GM19324 (cell line): ENCODE measurements around the gene RASA3.
"Not testable (repeated sequence)": the region's sequence is repeated elsewhere in the genome, so short reads cannot be mapped to it uniquely, and the experiment has no call there.

ENCODE experiments used
- ATAC-seq: cut with Tn5 transposase; IDR thresholded peaks from one replicate; pipeline ENCODE4 v1.9.1; 2021; ENCODE audit warnings: mild to moderate bottlenecking, moderate library complexity; ENCODE audit not compliant: unreplicated experiment, low FRiP score

The RASA3 gene

DNA sequence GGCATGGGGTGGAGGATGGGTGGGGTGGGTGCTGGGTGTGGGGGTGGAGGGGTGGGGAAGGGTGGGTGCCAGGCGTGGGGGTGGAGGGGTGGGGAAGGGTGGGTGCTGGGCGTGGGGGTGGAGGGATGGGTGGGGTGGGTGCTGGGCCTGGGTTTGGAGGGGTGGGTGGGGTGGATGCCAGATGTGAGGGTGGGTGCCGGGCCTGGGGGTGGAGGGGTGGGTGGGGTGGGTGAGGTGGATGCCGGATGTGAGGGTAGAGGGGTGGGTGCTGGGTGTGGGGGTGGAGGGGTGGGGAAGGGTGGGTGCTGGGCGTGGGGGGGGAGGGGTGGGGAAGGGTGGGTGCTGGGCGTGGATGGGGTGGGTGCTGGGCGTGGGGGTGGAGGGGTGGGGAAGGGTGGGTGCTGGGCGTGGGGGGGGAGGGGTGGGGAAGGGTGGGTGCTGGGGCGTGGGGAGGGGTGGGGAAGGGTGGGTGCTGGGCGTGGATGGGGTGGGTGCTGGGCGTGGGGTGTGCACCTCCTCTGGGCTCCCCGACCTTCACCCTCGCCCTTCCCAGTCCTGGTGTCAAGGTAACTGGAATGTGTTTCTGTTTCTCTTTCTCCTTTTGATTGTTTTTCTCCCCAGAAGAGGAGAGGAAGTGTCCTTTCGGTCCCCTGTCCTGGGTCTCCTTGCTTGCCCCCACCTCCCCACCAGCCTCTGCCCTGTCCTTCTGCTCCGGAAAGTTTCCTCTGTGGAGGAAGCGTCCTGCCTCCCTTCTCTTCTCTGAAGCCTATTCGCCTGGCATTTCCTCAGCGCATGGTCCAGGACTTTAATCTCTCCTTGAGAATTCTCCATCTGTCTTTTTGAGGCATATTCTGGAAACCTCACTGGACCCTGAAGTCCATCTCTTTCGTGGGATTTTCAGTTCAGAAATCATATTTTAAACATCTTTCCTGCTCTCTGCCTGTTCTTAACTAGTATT, 23.8 kb upstream of the RASA3 start:
- no peak for ATAC-seq

DNA sequence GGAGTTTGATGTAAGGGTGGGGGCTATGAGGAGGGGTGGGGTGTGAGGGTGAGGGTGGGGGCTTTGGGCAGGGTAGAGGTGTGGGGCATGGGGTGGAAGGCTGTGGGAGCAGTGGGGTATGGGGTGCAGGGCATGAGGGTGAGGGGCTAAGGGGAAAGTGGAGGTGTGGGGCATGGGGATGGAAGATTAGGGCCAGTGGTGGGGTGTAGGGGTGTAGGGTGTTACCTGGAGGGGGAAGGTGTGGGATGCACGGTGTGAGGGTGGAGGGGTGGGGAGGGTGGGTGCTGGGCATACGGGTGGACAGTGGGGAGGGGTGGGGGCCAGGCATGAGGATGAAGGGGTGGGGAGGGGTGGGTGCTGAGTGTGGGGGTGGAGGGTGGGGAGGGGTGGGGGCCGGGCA, 22.9 kb upstream of the RASA3 start:
- ATAC-seq: no peak

DNA sequence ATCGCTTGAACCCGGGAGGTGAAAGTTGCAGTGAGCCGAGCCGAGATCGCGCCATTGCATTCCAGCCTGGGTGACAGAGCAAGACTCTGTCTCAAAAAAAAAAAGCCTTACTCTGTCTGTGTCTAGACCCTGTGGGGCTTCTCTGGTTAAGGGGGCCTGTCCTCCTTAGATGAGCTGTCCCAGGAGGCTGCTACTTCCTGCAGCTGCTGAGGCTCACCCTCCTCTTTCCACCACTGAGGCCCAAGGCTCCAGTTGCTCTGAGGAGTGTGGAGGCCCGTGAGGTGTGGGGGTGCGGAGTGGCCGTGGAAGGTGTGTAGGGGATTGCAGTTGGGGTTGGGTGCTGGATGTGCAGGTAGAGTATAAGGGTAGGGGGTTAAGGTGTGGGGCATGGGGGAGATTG, 22.1 kb upstream of the RASA3 start:
- ATAC-seq: no peak

DNA sequence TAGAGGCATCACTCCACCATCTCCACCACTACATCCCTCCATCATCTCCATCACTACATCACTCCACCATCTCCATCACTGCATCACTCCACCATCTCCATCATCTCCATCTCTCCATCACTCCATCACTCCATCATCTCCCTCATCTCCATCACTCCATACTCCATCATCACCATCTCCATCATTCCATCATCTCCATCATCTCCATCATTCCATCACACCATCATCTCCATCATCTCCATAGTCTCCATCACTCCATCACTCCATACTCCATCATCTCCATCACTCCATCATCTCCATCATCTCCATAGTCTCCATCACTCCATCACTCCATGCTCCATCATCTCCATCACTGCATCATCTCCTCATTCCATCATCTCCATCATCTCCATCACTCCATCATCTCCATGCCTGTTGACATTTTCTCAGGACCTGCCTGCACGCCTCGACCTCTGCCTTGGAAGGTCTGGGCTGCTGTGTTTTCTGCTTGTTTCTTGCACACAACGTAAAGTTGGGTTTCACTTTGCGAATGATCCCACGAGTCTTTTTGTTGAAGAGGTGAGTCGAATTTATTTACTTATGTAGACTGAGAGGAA, 21.2 kb upstream of the RASA3 start:
- no peak for ATAC-seq

DNA sequence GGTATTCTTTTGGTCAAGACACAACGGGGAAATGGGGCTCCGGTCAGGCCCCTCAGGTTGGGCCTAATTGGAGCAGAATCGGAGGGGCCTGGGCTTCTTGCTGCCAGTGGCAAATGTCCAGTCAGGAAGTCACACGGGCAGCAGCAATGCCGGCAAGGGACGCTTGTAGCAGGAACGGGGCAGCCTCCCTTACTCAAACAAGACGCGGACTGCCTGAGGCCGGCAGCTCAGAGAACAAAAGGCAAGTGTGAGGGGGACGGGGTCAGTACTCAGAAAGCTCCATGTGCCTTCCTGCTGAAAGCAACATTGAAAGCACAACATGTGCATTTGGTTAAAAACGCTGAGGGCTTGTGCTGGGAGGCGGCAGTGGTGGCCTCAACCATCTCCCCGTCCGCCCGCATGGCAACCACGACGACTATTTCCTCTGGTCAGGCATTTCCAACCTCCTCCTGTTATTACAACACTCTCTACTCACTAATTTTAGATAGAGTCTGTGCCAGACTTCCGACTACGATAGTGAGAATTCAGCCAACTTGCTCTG, 20.5 kb upstream of the RASA3 start:
- no peak for ATAC-seq

DNA sequence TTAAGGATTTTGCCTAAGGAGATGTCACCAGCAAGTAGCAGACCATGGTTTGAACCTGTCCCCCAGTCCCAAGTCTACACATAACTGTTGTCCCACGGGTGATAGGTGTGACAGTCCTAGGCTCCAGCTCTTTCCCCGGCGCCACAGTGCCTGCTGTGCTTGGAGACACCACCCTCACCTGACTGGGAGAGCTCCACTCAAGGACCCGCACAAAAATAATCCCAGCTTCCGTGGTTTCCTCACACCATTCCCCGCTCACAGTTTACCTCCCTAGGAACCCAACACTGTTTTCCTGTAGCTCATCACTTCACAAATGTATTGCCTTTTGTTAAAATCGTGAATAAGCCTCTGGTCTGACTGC, 19.8 kb upstream of the RASA3 start:
- ATAC-seq: no peak

DNA sequence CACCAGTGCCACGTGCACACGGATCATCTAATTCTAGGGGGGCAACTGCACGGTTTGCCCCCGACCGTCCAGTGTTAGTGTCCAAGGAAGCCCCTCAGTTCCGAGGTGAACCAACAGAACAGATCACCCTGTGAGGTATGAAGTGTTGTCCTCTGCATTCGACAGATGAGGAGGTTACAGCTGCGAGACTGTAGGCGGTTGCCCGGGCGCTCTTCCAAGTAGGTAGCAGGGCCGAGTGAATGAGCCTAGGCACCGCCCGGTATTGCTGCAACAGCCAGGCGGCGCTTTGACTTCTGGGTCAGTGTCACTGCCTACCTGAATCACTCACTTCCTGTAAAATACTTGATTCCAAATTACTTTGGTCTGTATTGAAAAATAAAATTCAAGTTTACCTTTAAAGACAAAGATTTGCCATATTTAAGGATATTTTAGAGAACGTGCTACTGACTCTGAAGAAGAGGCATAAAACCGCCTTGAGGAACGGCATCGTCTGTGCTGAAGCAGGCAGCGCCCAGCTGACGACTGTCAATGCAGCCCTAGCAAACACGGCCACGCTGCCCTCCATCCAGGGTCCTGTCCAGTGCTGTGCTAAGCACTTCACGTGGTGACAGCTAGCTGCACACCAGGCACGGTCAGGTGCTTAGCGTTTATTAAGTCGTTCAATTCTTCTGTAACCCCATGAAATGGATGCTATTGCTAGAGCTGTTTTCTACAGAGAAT, 19.3 kb upstream of the RASA3 start:
- ATAC-seq: no peak

DNA sequence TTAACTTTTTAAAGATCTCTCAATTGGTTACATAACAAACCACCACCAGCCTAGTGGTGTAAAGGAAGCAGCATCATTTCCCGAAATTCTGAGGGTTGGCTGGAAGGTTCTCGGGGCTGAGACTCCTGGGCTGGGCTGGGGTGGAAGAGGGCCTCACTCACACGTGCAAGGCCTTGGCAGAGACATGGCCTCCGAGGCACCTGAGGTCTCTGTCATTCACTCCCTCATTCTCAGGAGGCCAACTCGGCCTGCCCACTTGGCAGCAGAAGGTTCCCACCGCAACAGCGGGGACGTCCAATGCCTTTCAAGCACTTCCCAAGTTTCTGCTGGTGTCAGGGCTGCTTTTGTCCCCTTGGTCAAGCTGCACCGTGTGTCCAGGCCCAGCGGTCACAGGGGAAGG, 18.6 kb upstream of the RASA3 start:
- no peak for ATAC-seq

DNA sequence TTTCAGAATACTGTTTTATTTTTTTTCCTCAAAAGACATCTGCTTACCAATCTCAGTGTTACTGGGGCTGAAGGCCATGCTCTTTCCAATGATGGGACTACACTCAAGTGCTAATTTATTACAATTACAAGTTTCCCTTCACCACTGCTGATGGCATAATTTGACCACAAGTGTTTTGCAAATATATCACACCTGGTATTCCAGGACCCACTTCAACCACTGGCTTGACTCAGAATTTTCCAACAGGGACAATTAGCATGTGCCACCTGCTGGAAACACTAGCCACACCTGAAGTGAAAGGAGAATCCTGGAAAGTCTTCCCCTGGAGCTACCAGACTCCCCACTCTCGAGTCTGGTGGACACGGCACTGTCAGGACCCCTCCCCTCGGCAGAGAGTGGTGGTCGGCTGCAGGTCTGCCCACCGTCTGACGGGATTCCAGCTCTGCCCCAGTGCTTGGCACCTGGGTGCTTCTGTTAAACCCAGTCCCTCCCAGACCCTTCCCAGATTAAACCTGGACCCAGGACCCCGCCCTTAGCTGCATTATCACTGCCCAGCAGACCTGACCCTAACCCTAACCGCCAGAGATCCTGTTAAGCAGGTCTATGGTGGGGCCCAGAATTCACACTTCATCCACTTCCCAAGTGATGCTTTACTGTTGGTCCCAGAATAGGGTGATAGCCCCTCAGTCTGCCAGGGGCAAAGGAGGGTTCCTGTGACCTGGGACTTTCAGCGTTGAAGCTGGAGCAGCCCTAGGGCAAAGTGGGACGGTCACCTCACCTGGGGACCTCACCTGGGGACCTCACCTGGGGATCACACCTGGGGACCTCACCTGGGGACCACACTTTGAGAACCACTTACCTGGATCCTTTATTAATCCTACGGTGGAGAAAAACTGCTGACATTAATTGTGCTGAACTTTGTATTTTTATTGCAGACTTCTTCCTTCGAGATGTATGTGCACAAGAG, 17.6 kb upstream of the RASA3 start:
- ATAC-seq: no peak

DNA sequence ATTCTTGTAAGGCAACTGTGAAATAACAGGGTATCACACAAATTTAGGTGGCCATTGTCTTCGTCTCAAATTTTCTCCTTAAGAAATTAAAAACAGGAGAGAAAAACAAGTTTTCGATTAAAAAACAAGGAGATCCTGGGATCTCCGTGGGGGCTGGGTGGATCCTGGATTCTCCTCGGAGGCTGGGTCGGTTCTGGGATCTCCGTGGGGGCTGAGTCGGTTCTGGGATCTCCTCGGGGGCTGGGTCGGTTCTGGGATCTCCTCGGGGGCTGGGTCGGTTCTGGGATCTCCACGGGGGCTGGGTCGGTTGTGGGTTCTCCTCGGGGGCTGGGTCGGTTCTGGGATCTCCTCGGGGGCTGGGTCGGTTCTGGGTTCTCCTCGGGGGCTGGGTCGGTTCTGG, 16.5 kb upstream of the RASA3 start:
- not testable (repeated sequence) for ATAC-seq

DNA sequence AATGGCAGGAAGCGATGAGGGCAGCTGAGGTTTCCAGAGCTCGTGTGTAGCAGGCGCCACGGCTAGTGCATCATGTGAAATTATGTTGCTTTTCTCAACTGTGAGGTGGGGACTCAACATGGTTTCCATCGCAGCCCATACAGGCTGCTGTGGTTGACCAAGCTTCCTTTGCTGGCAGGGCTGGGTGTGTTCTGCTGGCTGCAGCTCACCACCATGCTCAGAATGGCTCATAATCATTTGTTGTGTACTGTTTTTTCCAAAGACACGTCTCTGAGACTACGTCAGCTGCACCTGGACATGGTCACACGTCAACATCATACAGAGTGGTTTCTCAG, 16.1 kb upstream of the RASA3 start:
- ATAC-seq: peak; percentile 79

DNA sequence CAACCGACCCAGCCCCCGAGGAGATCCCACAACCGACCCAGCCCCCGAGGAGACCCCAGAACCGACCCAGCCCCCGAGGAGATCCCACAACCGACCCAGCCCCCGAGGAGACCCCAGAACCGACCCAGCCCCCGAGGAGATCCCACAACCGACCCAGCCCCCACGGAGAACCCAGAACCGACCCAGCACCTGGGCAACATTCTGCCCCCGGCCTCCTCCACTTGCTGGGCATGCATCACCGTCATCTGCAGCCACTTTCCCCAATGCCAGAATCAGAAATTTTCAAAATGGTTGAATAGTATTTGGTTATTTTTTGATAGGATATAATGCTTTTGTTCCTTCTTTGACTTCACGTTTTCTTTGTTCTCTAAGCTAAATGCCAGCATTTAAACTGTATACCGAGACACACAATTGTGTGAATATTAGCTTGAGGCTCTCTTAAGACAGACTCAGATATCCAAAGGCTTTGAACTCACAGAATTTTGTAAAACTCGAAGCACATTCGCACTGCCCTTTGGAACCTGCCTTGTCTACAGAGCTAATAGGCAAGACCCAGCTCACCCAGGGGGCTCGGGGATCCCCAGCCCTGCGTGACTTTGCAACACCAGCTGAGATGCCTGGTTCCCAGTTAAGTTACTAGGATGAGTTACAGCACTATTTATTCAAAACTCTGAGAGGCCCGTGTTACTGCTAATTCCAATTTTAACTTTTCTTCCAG, 15.5 kb upstream of the RASA3 start:
- ATAC-seq: peak; percentile 29

DNA sequence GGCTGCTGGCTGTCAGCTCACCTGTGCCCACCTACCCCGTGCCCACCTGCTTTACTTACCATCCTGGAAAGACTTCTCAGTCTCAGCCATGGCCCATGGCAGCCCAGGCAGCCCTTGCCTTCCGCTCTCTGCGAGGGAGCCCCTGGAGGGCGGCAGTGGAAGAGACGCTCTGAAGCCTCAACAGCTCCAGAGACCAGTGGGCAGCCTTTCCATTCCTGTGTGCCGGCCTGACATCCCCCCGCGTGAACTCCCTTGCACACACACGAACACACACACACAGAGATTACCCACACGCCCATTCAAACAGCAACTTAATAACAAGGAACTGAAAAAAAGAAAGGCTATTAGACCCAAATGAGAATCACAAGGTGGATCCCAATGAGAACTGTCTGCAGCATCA, 14.2 kb upstream of the RASA3 start:
- no peak for ATAC-seq

DNA sequence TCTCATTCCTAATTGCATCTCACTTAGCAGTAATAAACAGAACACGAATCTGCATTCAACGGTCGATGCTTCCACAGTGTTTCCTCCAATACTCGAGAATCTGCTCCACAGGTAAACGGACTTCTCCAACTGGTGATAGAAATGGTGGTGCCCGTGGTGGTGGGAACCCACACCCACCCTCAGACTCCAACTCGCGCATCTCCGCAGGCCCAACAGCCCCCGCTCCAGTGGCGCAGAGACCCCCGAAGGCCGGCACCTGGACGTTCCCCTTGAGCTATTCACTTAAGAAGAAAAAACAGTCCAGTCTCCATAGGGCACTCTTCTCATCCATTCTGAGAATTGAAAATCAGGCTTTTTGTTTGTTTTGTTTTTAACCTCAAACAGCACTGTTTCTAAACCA, 13.8 kb upstream of the RASA3 start:
- no peak for ATAC-seq

DNA sequence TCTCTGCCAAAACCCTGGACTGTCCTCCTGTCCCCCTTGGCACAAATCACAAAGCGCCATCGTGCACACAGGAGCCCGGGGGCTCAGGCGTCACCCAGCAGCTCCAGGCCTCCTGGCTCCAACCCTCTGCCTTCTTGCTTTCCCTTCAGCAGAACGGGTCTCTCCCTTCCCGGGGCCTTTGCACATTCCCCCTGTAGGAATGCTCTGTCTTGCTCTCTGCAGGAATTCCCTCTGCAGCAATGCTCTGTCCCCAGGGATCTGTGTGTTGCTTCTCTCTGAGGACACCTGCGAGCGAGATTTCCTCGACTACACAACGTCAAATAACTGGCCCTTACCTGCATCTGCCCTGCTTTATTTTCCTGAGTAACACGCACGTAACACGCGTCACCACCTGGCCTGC, 13.3 kb upstream of the RASA3 start:
- ATAC-seq: no peak

DNA sequence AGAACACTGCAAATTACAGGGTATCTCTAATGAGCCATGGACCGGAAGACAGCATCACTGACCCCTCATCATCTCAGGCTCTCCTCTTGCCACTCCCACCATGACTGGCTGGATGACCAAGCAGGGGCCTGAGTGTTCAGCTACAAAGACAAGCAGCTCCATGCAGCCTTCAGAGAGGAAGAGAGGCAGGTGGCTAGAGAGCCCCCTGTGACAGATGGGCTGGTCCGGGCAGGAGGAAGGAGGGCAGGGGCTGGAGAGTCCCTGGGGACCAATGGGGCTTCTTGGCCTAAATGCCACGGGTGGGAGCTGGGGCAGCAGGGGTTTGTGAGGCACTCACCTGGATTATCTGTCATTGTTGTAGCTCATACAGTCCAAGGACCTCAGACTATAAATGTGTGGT, 12.8 kb upstream of the RASA3 start:
- ATAC-seq: no peak

DNA sequence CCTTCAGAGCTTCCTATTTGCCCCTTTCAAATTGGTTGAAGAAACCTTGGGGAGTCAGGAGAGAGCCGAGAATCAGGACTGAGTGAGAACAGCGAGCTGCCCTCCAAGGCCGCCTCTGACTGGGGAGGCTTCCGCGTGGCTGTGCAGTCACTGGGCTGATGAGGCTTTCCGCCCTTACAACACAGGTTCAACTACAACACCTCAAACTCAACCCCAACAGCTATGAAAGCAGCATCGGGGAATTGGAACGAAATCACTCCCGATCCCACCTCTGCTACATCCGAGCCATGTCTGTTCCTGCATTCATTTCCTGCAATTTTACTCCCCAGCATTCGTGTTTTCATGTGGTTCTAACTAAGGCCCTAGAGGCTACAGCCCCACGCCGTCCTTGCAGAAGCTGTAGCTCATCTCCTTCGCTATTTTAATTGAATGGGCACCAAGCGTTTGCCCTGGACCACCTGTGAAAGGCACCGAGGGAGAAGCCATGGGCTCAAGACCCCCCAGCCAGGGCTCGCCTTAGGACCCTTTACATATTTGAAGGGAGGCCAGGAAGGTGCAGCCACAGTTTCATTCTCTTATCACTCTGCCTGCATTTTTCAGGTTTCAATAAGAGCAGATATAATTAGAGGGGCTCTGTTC, 12.3 kb upstream of the RASA3 start:
- no peak for ATAC-seq

DNA sequence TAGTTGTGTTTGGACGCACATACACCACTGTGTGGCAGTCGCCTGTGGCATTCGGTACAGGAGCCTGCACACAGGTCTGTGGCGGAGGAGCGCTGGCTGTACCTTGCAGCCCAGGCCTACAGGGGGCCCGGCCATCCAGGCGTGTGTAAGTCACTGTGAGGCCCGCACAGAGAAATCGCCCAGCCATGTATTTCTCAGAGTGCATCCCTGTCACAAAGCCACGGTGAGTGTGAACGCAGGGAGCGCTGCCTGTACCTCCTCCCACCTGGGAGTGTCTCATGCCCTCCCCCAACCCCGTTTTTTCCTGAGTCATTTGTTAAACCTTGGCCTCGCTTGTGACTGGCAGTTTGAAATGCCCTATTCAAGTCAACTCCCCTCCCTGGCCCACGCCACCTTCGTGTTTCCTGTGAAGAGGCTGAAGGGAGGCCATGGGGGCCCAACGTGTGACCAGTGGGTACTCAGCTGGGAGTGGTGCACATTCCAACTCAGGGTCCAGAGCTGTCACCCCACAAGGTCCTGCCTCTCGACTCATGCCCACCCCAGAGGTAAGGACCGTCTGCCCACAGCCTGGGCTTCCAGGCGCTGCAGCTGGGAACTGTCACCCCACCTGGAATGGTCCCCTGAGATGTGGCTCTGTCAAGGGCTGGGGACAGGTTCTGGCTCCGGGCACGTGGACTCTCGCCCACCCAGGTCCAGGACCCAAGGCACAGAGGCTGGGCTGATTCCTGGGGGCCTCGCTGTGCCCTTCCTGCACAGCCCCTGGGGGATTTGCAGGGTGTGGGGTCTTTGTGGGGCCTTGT, 11.6 kb upstream of the RASA3 start:
- no peak for ATAC-seq
